Measurements from ENCODE around the gene KRTAP10-5.
"Not testable (repeated sequence)": the region's sequence is repeated elsewhere in the genome, so short reads cannot be mapped to it uniquely, and the experiment has no call there.

Gene KRTAP10-5

GRCh38 chr21:44571844-44572782 lies 8.3 kb downstream of the KRTAP10-5 start:
- no peak for DNase-seq (ENCODE audit: low read depth in 2 of 2)

- no peak for DNase-seq (ENCODE audit: low read depth in 2 of 2)
Observed at GRCh38 chr21:44571296-44571695, 9.1 kb downstream of the KRTAP10-5 start.

DNA sequence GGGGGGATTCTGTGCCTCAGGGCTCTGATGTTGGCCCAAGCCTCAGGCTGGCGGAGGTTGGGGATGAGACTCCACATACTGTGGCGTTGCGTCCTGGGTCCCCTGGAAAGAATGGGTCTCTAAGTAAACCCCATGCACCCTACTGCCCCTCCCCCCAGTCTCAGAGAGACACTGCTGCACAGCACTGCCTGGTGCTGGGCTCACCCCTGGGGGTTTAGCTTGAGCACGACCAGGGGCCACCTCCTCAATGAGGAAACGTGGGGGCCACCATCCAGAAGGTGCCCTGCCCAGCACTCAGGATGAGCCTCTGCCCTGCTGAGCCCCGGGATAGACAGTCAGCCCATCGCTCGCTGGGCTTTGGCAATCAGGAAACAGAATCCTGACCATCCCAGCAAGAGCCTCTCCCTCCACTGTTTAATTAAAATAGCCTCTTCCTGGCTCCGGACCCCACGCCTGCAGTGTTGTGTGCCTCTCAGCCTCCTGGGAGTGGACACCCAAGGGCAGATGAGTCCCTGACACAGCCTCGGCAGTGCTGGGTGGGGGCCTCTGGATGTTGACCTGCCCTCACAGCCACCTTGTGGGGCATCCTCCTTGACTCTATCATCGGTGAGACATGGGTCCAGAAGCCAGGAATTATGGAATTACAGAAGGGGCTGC lies 10.4 kb downstream of the KRTAP10-5 start:
- no peak for DNase-seq (ENCODE audit: low read depth in 2 of 2)

DNA sequence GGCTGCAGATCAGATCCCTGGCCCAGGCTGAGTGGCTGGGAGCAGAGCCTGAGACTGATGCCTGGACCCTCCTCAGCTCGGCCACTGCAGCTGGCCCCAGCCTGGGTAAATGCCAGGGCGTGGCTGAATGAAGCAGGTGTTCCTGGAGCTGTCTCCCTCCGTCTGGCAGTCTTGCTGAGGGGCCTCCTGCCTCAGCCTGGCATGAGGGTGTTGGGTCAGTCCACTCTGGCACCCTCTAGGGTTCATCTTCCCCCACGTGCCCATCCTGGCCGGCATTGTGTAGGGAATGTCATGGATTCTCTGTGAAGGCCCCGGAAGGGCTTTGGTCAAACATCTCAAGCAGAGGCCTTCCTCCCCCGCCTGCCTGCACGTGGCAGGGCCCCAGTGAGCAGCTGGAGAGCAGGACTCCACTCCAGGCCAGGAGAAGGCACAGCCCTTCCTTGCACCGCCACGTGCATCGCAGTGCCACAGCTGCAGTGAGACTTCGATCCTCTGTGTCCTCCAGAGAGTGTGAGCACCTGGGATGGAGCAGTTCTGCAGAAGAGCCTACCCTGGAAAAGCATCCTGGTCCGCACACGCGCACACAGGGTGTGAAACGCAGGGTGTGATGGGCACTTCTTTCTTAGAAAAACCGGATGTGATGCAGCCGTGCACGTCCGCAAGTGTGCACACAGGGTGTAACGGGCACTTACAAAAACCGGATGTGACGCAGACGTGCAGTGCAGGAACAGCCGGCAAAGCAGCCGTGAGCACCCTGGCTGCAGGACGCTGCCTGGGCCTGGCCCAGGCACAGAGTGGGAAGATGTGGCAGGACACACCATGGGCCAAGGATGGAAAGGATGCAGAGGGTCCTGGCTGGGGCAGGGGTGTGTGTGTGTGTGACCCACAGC lies 11.5 kb downstream of the KRTAP10-5 start:
- no peak for DNase-seq (ENCODE audit: low read depth in 2 of 2)

DNA sequence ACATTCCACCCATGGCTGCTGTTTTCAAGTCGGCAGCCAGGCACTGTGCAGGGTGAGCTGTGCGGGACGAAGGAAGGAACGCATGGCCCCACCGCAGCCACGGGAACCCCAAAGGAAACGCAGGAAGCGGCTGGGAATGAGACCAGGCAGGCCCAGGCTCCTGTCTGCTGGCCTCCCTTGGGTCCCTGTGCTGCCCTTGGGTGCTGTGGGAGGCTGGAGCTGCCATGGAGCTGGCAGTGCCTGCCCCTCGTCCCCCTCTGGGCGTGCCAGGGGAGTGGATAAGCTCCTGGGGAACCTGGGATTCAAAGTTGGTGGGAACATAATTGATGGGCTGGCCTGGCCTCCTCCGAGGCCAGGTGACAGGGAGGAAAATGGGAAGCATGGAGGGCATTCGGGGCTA lies 12.1 kb downstream of the KRTAP10-5 start:
- DNase-seq (ENCODE audit: low read depth in 2 of 2), result no peak

GRCh38 chr21:44567481-44568171 lies 12.8 kb downstream of the KRTAP10-5 start:
- no peak for DNase-seq (ENCODE audit: low read depth in 2 of 2)

DNA sequence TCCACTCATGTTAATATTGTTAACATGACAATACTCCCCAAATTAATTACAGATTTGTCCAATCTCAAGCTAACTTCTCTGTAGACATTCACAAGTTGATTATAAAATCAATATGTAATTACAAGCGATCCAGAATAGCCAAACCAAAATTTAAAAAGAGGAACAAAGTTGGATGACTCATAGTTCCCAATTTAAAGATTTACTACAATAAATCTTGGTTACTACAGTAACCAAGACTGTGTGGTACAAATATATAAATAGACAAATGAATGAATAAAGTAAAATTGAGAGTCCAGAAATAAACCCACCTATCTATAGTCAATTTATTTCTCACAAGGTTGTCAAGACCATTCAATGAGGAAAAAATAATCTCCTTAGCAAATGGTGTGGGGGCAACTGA lies 14.0 kb downstream of the KRTAP10-5 start:
- DNase-seq (ENCODE audit: low read depth in 2 of 2), result no peak

DNA sequence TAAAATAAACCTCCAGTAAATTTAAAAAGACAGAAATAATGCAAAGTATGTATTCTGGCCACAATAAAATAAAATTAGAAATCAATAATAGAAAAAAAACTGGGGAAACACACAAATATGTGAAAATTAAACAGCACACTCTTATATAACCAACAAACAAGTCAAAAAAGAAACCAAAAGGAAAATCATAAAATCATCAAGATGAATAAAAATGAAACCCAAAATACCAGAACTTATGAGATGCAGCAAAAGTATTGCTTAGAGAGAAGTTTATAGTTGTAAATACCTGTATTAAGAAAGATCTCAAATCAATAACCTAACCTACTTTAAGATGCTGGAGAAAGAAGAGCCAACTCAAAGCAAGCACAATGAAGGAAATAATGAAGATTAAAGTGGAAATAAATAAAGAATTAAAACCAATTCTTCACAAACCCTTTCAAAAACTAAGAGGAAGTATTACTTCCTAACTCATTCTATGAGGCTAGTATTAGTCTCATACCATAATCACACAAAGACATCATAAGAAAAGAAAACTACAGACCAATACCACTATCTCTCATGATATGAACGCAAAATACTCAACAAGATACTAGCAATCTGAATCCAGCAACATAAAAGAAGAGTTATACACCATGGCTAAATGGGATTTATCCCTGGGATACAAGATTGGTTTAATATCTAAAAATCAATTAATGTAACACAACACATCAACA lies 15.4 kb downstream of the KRTAP10-5 start:
- DNase-seq (ENCODE audit: low read depth in 2 of 2), result no peak

DNA sequence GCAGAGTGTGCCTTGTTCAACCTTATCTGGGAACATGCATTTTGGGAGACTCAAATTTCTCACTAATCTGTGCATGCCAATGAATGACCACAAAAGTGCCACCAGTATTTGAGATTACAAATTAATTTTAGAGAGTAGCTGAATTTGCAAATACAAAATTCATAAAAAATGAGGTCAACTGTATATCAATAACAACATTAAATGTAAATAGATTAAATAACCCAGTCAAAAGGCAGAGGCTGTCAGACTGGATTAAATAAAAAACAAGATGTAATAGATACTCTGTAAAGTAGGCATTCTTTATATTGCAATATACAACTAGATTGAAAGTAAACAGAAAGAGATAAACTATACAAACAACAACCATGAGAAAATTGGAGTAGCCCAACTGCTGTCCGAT lies 16.3 kb downstream of the KRTAP10-5 start:
- no peak for DNase-seq (ENCODE audit: low read depth in 2 of 2)

GRCh38 chr21:44558695-44559094 lies 21.7 kb downstream of the KRTAP10-5 start, which contains the start of gene KRTAP10-3:
TSS of gene KRTAP10-3 (minus strand) at chr21:44558795. CDS start at chr21:44558715, 80 bp downstream.
- DNase-seq (ENCODE audit: low read depth in 2 of 2), result no peak

DNA sequence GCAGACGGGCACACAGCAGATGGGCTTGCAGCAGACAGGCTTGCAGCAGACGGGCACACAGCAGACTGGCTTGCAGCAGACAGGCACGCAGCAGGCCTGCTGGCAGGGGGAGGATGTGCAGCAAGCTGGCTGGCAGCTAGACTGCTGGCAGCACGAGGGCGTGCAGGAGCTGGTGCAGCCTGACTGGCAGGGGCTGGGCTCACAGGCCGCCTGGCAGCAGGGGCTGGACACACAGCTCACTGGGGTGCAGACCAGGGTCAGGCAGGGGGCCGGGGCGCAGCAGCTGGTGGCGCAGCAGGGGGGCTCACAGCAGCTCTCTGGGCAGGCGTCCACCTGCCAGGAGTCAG lies 22.1 kb downstream of the KRTAP10-5 start:
- not testable (repeated sequence) for DNase-seq (ENCODE audit: low read depth in 2 of 2)

- DNase-seq (ENCODE audit: low read depth in 2 of 2), result no peak
Observed at GRCh38 chr21:44557491-44558328, 22.7 kb downstream of the KRTAP10-5 start.

- no peak for DNase-seq (ENCODE audit: low read depth in 2 of 2)
Observed at GRCh38 chr21:44556879-44557278, 23.5 kb downstream of the KRTAP10-5 start.

GRCh38 chr21:44555200-44555875 lies 25.1 kb downstream of the KRTAP10-5 start:
- no peak for DNase-seq (ENCODE audit: low read depth in 2 of 2)

- DNase-seq (ENCODE audit: low read depth in 2 of 2), result no peak
Observed at GRCh38 chr21:44552681-44553080, 27.7 kb downstream of the KRTAP10-5 start.

DNA sequence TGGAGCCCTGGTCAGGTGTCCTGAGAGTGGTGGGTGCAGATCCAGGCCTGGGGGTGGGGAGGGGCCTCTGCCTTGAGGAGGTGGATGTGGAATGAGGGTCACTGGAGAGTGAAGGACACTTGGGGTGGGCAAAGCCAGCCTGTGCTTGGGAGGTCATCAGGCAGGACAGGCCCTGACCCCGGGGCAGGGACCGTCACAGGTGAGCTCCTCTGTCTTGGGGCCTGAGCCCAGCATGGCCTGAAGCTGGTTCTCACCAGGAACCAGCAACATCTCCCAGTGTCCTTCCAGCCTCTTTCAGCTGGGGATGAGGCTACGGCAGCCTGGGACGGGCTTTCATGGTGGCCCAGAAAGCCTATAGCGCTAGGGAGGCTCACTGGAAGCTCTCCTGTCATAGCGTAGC lies 28.3 kb downstream of the KRTAP10-5 start:
- DNase-seq (ENCODE audit: low read depth in 2 of 2), result no peak

GRCh38 chr21:44551340-44551961 lies 29.0 kb downstream of the KRTAP10-5 start, which contains the start of gene KRTAP10-2:
TSS of gene KRTAP10-2 (minus strand) at chr21:44551505. CDS start at chr21:44551458, 47 bp downstream.
- DNase-seq (ENCODE audit: low read depth in 2 of 2), result no peak

GRCh38 chr21:44550807-44551206 lies 29.6 kb downstream of the KRTAP10-5 start:
- no peak for DNase-seq (ENCODE audit: low read depth in 2 of 2)

GRCh38 chr21:44550285-44550684 lies 30.1 kb downstream of the KRTAP10-5 start:
- DNase-seq (ENCODE audit: low read depth in 2 of 2), result not testable (repeated sequence)
